Endothelial cell of hepatic sinusoid (primary cell): Measurements from ENCODE around the gene SYT9.
"Not testable (repeated sequence)": the region's sequence is repeated elsewhere in the genome, so short reads cannot be mapped to it uniquely, and the experiment has no call there.

Source experiments
- in situ Hi-C: cut with HindIII; loops from 2 replicates; pipeline ENCODE4 v1.10.0; 2017; ENCODE audit warnings: low sequenced_read_pairs

SYT9 gene

GRCh38 chr11:7332451-7332850 is 80.7 kb downstream of the SYT9 start:
- in situ Hi-C loops: no loop called here

- in situ Hi-C loops: no loop called here
Observed at GRCh38 chr11:7332962-7333361, 81.3 kb downstream of the SYT9 start.

GRCh38 chr11:7335442-7335841 is 83.7 kb downstream of the SYT9 start:
- in situ Hi-C loops: not testable (repeated sequence)

DNA sequence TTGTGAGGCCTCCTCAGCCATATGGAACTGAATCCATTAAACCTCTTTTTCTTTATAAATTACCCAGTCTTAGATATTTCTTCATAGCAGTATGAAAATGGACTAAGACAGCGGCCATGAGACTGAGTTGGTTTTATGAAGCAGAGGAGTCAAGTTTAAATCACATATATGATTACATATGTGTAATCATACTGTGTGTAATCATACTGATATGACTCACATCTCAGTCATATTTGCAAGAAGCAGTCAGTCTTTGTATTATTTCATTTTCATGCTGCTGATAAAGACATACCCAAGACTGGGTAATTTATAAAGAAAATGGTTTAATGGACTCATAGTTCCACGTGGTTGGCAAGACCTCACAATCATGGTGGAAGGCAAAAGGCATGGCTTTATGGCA is 89.8 kb downstream of the SYT9 start:
- in situ Hi-C loops: no loop called here

DNA sequence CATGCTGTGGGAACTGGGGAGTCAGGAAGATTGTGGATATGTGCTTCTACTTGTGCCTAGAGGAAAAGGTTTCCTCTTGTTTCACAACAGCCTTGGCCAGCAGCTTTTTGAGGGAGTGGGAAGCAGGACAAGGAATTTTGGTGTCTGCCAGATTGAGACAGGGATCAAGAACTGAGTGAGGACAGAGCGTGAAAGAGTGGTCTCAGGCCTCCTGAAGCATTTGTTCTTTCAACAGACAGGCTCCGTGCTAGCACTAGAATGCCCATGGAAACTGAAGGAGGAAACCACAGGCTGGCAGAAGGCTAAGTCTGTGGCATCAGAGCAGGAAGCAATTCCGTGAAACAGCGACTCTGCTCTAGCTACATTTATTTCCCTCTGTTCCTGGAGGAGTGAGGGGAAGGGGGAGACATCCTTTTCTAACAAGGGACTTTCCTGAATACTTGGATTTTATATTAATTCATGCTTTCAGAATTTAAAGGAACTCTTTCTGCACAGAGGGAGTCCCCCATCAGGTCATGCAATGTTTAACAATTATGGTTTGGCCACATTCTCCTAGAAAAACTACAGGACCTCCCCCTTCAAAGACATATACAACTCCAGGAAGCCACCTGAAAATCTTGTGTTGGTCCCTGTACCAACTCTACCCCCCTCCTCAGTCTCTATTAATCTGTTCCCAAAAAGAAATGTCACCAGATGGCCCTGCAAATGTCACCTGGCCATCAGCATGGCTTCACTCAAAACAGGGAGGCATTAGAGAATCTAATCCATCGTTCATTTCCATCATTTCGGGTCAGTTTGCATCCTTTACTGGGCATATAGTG is 96.1 kb downstream of the SYT9 start:
- in situ Hi-C loops: no loop called here

DNA sequence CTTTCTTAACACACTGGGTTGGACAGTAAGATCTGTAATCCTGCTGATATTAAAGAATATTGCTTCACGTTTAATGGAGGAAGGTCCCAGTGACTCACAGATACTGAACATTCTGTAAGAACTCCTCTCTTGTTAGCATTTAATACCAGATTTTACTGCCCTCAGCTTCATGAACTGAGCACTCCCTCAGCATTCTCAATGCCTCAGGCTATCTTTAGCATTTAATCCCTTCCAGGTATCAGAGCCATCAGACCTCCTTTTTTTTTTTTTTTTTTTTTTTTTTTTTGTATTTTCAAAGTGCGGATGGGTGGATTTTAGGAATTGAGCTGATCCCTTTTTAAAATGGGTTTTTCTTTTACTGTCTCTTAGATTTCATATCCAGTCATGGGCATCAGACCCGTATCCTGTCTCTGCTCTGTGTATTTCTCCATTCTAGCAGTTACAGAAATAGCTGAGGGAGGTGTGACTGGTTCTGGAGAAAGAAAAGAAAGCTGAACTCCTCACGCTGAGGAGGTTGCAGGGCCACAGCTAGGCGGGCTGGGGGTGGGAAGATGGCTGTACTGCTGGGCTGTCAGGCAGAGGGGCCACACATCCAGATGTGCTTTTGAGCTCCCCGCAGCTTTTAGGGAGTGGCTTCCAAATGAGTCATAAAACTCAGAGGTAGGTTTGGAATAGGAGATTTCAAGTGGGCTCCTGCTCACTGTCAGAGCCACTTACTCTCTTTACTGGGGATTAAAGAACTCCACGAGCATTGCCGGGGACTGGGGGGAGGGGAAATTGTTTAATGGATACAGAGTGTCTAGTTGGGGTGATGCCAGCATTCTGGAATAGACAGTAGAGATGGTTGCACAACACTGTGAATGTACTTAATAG is 97.0 kb downstream of the SYT9 start:
- in situ Hi-C loops: no loop called here

GRCh38 chr11:7351228-7351627 is 99.5 kb downstream of the SYT9 start:
- in situ Hi-C loops: no loop called here

DNA sequence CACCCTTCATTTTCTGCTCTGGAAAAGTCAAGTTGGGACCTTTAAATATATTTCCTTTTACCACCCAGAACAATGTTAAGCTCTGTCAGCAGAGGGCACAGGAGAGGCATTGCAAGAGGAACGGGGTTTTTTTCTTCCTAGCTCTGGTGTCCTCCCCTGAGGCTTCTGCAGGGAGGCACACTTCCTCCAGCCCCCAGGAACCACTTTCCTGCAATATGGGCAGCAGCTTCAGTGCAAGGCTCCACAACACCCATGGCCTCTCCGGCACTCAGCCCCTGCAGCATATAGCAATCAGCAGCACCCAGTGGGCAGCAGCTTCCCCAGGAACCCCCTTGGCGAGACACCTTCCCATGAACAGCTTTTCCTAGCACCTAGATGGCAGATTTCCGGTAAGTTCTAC is 101.4 kb downstream of the SYT9 start:
- in situ Hi-C loops: no loop called here

GRCh38 chr11:7364660-7365059 is 113.0 kb downstream of the SYT9 start:
- in situ Hi-C loops: no loop called here

DNA sequence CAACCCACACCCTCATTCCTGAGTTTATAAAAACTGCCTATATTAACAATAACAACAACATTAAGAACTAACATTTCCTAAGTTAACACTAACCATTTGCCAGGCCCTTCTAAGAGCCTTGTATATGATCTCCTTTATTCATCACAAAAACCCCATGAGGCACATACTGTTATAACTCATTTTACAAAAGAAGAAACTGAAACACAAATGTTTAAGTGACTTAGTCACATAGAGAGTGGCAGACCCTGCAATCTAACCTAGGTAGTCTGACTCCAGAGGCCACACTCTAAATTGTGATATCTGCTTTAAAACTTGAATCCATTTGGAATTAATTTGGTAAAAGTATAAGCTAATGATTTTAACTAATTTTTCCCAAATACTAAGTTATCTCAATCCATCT is 116.1 kb downstream of the SYT9 start:
- in situ Hi-C loops: no loop called here

DNA sequence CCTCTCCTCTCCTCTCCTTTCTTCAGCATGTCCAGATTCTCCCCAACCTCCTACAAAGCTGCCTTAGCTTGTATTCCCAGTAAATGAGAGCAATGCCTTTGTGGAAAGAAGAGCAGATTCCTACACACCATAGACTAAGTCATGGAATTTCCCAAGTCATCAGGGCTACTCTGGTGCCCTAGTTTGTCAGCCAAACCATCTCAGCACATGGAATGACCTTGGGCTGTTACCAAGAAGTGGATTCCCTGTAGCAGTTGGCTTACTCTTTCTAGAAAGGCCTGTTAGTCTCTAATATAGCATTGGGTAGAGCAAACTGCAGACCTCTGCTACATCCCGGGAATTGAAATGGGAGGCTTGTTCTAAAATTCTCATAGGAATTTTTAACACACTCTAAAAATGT is 124.7 kb downstream of the SYT9 start:
- in situ Hi-C loops: no loop called here

DNA sequence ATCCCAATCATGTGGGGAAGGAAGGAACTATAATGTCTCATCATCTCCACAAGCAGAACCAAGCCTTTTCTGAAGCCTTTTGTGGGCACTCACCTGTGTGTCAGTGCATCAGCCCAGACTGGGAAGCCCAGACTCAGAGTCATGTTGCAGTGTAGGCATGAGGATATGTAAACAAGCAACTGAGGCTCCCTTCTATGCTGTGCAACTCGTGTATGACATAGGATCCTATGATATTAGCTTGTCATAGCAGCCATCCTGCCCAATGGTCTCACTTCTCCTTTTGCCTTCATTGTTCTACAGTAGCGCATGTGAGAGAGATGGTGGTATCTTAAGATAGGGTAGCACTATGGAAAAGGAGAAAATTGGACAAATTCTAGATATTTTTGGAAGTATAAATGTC is 130.2 kb downstream of the SYT9 start:
- in situ Hi-C loops: no loop called here

GRCh38 chr11:7383406-7383805 is 131.7 kb downstream of the SYT9 start:
- in situ Hi-C loops: no loop called here

GRCh38 chr11:7384691-7385090 is 133.0 kb downstream of the SYT9 start:
- in situ Hi-C loops: no loop called here

DNA sequence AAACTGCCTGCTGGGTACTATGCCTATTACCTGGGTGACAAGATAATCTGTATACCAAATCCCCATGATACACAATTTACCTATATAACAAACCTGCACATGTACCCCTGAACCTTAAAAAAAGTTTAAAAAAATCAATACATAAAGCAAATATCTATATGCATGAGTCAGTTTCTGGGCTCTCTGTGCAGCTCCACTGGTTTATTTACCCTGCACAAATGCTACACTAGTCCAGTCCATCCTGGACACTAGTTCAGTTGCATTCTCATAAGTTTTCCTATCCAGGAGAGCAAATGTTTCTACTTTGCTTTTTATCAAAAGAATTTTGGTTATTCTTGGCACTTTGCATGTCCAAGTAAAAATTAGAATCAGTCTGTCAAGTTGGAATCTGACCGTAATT is 133.8 kb downstream of the SYT9 start:
- in situ Hi-C loops: no loop called here

DNA sequence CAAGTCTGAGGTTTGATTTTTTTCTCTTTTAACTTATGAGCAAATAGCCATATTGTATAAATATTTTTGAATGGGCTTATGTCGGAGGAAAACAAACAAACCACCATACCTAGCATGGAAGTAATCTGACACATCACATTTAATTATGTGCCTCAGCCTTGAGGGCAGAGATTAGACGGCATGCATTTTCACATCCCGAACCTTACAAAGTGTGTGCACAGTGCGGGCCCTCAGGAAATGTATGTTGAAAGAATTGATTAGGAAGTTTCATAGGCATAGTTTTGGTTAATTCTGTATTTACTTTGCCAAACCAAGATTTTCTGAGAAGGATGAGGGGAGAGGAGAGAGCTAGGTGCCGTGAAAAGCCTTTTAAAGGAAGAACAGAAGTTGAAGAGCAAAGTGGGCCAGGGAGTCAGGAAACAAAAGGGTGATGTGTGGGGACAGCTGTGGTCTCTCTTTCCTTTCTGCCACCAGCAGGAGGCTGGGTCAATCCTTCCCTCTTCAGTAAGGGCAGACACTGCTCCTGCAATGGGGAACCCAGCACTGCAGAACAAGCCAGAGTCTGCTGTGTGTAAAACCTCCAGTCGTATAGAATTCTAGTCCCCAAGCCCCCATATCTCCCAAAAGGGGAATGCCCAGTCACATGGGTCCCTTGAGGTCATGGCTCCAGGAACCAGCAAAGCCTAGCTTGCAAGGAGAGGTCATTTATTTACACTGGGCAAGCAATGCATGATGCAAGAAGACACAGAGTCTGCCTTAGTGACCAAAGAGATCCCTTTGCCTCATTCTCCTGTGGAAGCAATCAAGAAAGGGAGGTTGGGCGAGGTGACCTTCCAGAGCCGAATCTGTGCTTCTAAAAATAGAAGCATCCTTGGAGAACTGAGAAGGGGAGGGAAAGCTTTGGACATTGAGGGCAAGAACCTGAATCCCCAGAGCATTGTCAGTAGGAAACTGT is 162.5 kb downstream of the SYT9 start:
- in situ Hi-C loops: no loop called here

DNA sequence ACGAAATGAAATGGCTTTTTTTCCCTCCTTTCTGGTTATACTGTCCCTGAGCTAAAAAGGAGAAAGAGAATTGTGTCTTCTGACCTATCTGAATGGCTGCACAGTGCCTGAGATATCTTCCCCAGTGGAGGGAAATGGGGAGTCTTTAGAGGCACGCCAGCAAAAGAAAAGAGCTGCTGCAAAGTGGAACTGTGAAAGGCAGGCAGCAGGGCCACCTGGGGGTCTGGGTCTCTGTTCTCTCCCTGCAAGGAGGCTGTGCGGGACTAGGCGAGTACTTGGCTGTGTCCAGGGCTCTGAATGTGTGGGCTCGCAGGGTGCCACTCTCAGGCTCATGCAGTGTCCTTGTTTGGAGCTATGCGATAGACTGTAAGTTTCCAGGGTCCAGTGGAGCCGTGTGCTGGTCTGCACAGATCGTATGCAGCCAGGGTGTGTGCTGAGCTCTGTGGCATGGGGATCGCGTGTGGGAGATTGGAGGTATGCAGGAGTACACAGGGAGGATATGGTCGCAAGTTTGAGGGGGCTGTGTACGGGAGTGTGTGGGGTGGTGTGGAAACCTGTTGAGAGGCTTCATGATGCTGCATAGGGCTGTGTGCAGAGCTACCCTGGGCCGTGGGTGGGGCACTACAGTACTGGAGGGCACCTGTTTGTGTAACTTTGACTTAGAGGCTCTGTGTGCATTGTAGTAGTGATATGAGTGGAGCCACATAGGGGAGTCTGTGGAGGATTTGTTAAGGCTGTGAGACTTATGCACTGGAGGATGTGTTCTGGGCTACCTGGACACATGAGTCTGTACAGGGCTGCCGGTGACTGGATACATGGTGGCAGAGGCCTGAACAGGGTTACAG is 163.5 kb downstream of the SYT9 start:
- in situ Hi-C loops: no loop called here

GRCh38 chr11:7416080-7416479 is 164.4 kb downstream of the SYT9 start:
- in situ Hi-C loops: no loop called here

DNA sequence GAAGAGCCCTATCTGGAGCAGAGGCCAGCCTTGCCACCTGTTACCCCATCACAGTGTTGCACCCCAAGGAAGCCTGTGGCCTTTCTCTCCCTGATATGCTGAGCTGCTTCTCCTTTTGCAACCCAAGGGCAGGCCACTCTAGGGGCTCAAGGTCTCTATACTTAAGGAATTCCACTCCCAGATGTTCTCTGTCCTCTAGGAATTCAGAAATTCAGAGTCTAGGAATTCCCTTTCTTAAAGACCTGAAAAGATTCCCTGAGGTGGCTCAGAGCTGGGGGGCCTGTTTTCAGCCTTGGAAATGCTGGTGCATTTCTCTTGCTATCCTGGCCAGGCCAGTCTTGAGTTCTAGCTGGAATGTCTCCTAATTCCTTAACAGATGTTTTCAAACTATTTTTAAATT is 165.6 kb downstream of the SYT9 start:
- in situ Hi-C loops: no loop called here

DNA sequence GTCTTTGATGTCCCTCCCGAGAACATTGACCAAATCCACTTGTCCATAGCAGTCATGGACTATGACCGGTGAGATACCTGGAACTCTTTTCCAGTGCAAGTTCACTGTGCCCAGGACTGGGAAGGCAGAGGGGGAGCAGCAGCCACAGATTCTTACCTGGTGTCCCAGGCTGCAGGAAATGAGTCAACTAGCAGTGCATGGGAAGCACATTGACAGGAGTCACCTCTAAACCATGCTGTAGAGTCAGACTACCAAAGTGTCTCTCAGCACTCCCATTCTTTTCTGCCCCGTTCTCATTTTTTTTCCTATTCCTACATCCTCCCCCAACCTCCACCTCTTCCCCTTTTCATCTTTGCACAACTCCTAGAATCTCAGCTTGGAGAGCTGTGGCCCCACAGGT is 166.4 kb downstream of the SYT9 start:
- in situ Hi-C loops: no loop called here
